Panc1 (cell line): ENCODE results near the gene GBE1.

Experiments used
- CTCF ChIP-seq: fragments of 450-650 bp; IDR thresholded peaks from 2 replicates; pipeline ENCODE4 v1.5.1; 2017; ENCODE audit warnings: mild to moderate bottlenecking
- POLR2AphosphoS5 ChIP-seq: IDR thresholded peaks from 2 replicates; pipeline ENCODE4 v1.6.1; 2012; ENCODE audit warnings: mild to moderate bottlenecking, low read depth, low read length, moderate library complexity
- REST ChIP-seq, 2 experiments: IDR thresholded peaks; 2 replicates each; pipeline ENCODE4 v1.6.1; 2011 to 2012; ENCODE audit warnings: low read depth in 2 of 2, control low read depth in 1 of 2, low read length in 1 of 2, mild to moderate bottlenecking in 1 of 2, moderate library complexity in 1 of 2; ENCODE audit not compliant: insufficient read depth in 1 of 2
- SIN3A ChIP-seq: IDR thresholded peaks from 2 replicates; pipeline ENCODE4 v1.6.1; 2012; ENCODE audit warnings: low read depth, mild to moderate bottlenecking, low read length, moderate library complexity, borderline replicate concordance; ENCODE audit not compliant: insufficient read depth
- TCF7L2 ChIP-seq: IDR thresholded peaks from 2 replicates; pipeline ENCODE4 v1.6.1; 2011; ENCODE audit warnings: mild to moderate bottlenecking, low read depth, low read length, inconsistent platforms

- no peak for TF ChIP-seq CTCF
- no peak for TF ChIP-seq POLR2AphosphoS5
- no peak for TF ChIP-seq SIN3A
- TF ChIP-seq TCF7L2: no peak
- no peak for TF ChIP-seq REST (IDR thresholded peaks at IDR 0.05; ENCODE audit: insufficient read depth in 1 of 2, low read depth in 2 of 2, low read length in 1 of 2)
Observed at GRCh38 chr3:81741216-81741615, 20.2 kb downstream of the GBE1 start.
